Astrocyte of the spinal cord (primary cell): ENCODE measurements around the gene DGAT2.

Source experiments
- DNase-seq: peaks from one replicate; pipeline ENCODE4 v3.0.0; 2011; ENCODE audit warnings: low read depth, low spot score
- H3K4me3 ChIP-seq: 2 replicates; pipeline ENCODE4 v1.5.1; 2011; ENCODE audit warnings: low read depth, mild to moderate bottlenecking, low read length, moderate library complexity
- in situ Hi-C: cut with HindIII; loops from 2 replicates; pipeline ENCODE4 v1.10.0; 2017; ENCODE audit warnings: low sequenced_read_pairs
- TF ChIP-seq, protein P1 (sequence below): IDR thresholded peaks from 2 replicates; pipeline ENCODE4 v1.5.1; 2012; ENCODE audit warnings: low read depth, mild to moderate bottlenecking, low read length, inconsistent platforms

DGAT2 gene

GRCh38 chr11:75783416-75784084, 15.0 kb downstream of the DGAT2 start:
- no peak overlapping the region for H3K4me3 ChIP-seq
- no peak for DNase-seq
- in situ Hi-C loops, result no loop called here
- TF ChIP-seq, protein P1, sequence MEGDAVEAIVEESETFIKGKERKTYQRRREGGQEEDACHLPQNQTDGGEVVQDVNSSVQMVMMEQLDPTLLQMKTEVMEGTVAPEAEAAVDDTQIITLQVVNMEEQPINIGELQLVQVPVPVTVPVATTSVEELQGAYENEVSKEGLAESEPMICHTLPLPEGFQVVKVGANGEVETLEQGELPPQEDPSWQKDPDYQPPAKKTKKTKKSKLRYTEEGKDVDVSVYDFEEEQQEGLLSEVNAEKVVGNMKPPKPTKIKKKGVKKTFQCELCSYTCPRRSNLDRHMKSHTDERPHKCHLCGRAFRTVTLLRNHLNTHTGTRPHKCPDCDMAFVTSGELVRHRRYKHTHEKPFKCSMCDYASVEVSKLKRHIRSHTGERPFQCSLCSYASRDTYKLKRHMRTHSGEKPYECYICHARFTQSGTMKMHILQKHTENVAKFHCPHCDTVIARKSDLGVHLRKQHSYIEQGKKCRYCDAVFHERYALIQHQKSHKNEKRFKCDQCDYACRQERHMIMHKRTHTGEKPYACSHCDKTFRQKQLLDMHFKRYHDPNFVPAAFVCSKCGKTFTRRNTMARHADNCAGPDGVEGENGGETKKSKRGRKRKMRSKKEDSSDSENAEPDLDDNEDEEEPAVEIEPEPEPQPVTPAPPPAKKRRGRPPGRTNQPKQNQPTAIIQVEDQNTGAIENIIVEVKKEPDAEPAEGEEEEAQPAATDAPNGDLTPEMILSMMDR, result no peak

GRCh38 chr11:75784085-75784478, 15.5 kb downstream of the DGAT2 start:
- no peak overlapping the region for H3K4me3 ChIP-seq
- TF ChIP-seq, protein P1, result no peak
- in situ Hi-C loops, result no loop called here
- DNase-seq, result no peak

DNA sequence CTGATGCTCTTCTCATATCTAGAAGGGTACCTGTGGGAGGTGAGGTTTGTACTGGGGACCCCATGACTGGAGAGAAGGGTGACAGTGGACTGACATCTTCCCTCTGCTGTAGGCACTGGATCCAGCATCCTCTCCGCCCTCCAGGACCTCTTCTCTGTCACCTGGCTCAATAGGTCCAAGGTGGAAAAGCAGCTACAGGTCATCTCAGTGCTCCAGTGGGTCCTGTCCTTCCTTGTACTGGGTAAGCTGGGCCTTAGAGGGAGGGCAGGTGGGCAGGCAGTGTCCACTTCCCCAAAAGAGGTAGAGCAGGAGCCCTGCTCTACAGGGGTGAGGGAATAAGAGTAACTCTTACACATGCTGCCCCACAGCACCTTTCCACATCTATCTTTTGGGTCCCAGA, 15.9 kb downstream of the DGAT2 start:
- DNase-seq, result no peak
- TF ChIP-seq, protein P1, result no peak
- in situ Hi-C loops, result no loop called here
- H3K4me3 ChIP-seq, result no peak overlapping the region

GRCh38 chr11:75785187-75785586, 16.6 kb downstream of the DGAT2 start:
- no peak for DNase-seq
- in situ Hi-C loops, result no loop called here
- no peak overlapping the region for H3K4me3 ChIP-seq
- TF ChIP-seq, protein P1, result no peak

GRCh38 chr11:75786101-75786736, 17.6 kb downstream of the DGAT2 start:
- no peak overlapping the region for H3K4me3 ChIP-seq
- TF ChIP-seq, protein P1, result no peak
- no peak for DNase-seq
- in situ Hi-C loops, result no loop called here

DNA sequence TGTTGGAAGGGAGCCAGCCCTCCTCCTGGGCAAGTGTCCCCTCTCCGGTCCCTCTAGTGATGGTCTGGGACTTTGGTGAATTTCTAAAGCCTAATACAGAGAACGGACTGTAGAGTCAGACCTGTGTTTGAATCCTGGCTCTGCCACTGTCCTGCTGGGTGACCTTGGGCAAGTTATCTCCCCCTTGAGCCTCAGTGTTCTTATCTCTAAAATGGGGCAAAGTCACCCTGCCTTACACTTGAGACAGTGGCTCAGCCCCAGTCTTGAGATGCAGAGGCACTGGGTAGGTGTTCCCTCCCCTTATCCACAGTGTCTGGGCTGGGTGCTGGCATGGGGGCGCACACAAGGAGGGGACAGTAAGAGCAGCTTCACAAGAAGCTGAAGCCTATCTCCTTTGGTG, 20.9 kb downstream of the DGAT2 start:
- in situ Hi-C loops, result no loop called here
- no peak overlapping the region for H3K4me3 ChIP-seq
- DNase-seq, result no peak
- TF ChIP-seq, protein P1, result no peak
